ENCODE results near the gene ENG. TPM values are rescaled to one million over a fixed set of nuclear protein-coding genes. Genes with fewer than 3 reads are reported as not detected.
A peak's percentile ranks its signal among the peaks of the same experiment; 100 is the strongest.

ENG gene
- total RNA-seq, 2 donors from 2014 or later: 24.3 to 336 TPM

DNA sequence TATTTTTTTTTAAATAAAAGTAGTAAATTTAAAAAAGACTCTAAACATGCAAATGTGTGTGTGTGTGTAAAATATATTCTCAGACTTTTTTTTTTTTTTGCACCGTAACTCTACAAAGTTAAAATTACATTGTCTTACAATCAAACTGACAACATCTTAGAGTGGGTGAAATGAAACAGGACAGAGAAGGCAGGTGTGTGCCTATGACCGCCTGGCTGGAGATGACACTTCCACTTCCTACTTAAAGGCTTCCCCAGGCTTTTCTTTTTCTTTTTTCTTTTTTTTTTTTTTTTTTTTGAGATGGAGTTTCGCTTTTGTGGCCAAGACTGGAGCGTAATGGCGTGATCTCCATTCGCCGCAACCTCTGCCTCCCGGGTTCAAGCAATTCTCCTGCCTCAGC, 25.7 kb upstream of the ENG start:
- H3K4me1 ChIP-seq (replicated peaks): no peaks in the 10 kb centered on the region
- 72% methylated on average over 8 of the region's 8 CpGs for WGBS
- intact Hi-C loops (cut with DNase I): no loop called here
- no peaks in the 10 kb centered on the region for H3K36me3 ChIP-seq
- no peaks in the 10 kb centered on the region for H3K27me3 ChIP-seq (replicated peaks; ENCODE audit: insufficient read depth)
- no peak for DNase-seq (ENCODE audit: low spot score)
- no peak overlapping the region for H3K27ac ChIP-seq
- no peaks in the 10 kb centered on the region for H3K9me3 ChIP-seq
- no peak overlapping the region for H3K4me3 ChIP-seq
- TF ChIP-seq POLR2A (IDR thresholded peaks at IDR 0.05): no peak
- TF ChIP-seq, protein P1, sequence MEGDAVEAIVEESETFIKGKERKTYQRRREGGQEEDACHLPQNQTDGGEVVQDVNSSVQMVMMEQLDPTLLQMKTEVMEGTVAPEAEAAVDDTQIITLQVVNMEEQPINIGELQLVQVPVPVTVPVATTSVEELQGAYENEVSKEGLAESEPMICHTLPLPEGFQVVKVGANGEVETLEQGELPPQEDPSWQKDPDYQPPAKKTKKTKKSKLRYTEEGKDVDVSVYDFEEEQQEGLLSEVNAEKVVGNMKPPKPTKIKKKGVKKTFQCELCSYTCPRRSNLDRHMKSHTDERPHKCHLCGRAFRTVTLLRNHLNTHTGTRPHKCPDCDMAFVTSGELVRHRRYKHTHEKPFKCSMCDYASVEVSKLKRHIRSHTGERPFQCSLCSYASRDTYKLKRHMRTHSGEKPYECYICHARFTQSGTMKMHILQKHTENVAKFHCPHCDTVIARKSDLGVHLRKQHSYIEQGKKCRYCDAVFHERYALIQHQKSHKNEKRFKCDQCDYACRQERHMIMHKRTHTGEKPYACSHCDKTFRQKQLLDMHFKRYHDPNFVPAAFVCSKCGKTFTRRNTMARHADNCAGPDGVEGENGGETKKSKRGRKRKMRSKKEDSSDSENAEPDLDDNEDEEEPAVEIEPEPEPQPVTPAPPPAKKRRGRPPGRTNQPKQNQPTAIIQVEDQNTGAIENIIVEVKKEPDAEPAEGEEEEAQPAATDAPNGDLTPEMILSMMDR (IDR thresholded peaks at IDR 0.05): no peak
- no peak for TF ChIP-seq POLR2AphosphoS5 (IDR thresholded peaks at IDR 0.05)

- H3K27me3 ChIP-seq (replicated peaks; ENCODE audit: insufficient read depth): no peaks in the 10 kb centered on the region
- TF ChIP-seq POLR2AphosphoS5 (IDR thresholded peaks at IDR 0.05) (no peak), POLR2A (IDR thresholded peaks at IDR 0.05) (no peak)
- TF ChIP-seq, protein P1 (IDR thresholded peaks at IDR 0.05): no peak
- H3K36me3 ChIP-seq: no peaks in the 10 kb centered on the region
- H3K9me3 ChIP-seq: no peaks in the 10 kb centered on the region
- 66% methylated on average over 8 of the region's 8 CpGs for WGBS
- H3K4me1 ChIP-seq (replicated peaks): peaks cover 6% of the 10 kb centered on the region
- no peak overlapping the region for H3K27ac ChIP-seq
- H3K4me3 ChIP-seq: no peak overlapping the region
- no peak for DNase-seq (ENCODE audit: low spot score)
- intact Hi-C loops (cut with DNase I): loop anchor here (5.0 kb wide), 1 partner anchor 142 kb away; the partner anchor contains the start of gene TOR2A
These were observed 24.4 kb upstream of the ENG start for GRCh38 chr9:127878652-127879390.

DNA sequence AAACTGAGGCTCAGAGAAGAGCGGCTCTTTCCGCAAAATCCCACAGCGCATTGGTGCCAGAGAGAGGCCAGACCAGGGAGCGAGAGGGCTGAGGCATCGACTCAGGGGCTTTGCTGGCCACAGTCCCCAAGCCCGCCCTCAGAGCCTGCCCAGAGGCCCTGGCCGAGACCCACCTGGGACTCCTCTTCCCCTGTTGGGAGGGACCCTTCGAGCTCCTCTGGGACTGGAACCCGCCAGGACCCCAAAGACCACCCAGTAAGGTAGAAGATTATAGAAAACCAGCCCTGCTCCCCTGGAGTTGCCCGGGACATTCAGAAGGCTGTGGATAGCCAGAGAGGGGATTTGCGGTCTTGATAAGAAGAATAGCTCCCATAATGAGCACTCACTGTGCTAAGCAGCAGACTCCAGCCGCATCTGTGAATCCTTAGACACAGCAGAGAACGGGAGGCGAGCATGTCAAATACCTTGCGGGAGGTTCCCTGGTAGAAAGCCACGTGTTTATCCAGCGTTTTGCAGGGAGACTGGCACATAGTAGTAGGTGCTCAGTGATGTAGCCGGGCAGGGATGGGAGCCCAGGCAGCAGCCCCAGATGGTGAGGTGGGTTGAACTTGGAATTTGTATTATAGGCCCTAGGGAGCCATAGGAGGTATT, 23.7 kb upstream of the ENG start:
- H3K4me1 ChIP-seq (replicated peaks): peaks cover 8% of the 10 kb centered on the region
- no peaks in the 10 kb centered on the region for H3K9me3 ChIP-seq
- intact Hi-C loops (cut with DNase I): loop anchor here (5.0 kb wide), 1 partner anchor 141 kb away; the partner anchor contains the start of gene TOR2A
- TF ChIP-seq POLR2A (IDR thresholded peaks at IDR 0.05) (no peak), POLR2AphosphoS5 (IDR thresholded peaks at IDR 0.05) (no peak)
- TF ChIP-seq, protein P1 (IDR thresholded peaks at IDR 0.05): no peak
- H3K36me3 ChIP-seq: no peaks in the 10 kb centered on the region
- DNase-seq (ENCODE audit: low spot score): no peak
- H3K4me3 ChIP-seq: peak overlapping the region; percentile 45 to 52
- peak overlapping the region in 1 of 2 donors; percentile 51 for H3K27ac ChIP-seq
- WGBS: 30% methylated on average over 18 of the region's 18 CpGs
- no peaks in the 10 kb centered on the region for H3K27me3 ChIP-seq (replicated peaks; ENCODE audit: insufficient read depth)

GRCh38 chr9:127877566-127877998, 23.1 kb upstream of the ENG start, which contains the start of gene AK1:
Gene AK1 (minus strand): TSS chr9:127877675. CDS start chr9:127874617, 3,058 bp downstream.
- TF ChIP-seq, protein P1 (IDR thresholded peaks at IDR 0.05): no peak
- TF ChIP-seq POLR2A (IDR thresholded peaks at IDR 0.05) (peak; percentile 59), POLR2AphosphoS5 (IDR thresholded peaks at IDR 0.05) (peak; percentile 92)
- intact Hi-C loops (cut with DNase I): loop anchor here (1.0 to 5.0 kb wide), 2 partner anchors 20 to 140 kb away; partner anchors contain the start of gene TOR2A
- no peaks in the 10 kb centered on the region for H3K9me3 ChIP-seq
- H3K36me3 ChIP-seq: no peaks in the 10 kb centered on the region
- peak within 1 kb of the TSS in 1 of 2 donors; percentile 51 for H3K27ac ChIP-seq
- H3K4me1 ChIP-seq (replicated peaks): peaks cover 8% of the 10 kb centered on the region
- H3K4me3 ChIP-seq: peak within 1 kb of the TSS; percentile 45 to 52
- peak; percentile 75 for DNase-seq (ENCODE audit: low spot score)
- WGBS: under 1% methylated on average over 38 of the region's 44 CpGs
- no peaks in the 10 kb centered on the region for H3K27me3 ChIP-seq (replicated peaks; ENCODE audit: insufficient read depth)
